Stimulated activated CD8-positive, alpha-beta memory T cell treated with anti-CD3 and anti-CD28 coated beads, Interleukin-4, amount 100 ng/mL, for 24 hours (primary cell): ENCODE measurements around the gene SAA1.
"Not testable (repeated sequence)": the region's sequence is repeated elsewhere in the genome, so short reads cannot be mapped to it uniquely, and the experiment has no call there.

Experiments used
- DNase-seq: peaks from one replicate; pipeline ENCODE4 v3.0.0-alpha.2; 2020; ENCODE audit warnings: low read depth

SAA1 gene

GRCh38 chr11:18259259-18259658 is 6.8 kb upstream of the SAA1 start:
- no peak for DNase-seq

GRCh38 chr11:18261721-18262120 is 4.3 kb upstream of the SAA1 start:
- DNase-seq, result no peak

GRCh38 chr11:18262681-18263350 is 3.2 kb upstream of the SAA1 start:
- not testable (repeated sequence) for DNase-seq

GRCh38 chr11:18264035-18264434 is 2.0 kb upstream of the SAA1 start:
- no peak for DNase-seq

- no peak for DNase-seq
Measured at GRCh38 chr11:18264677-18265555, 1.1 kb upstream of the SAA1 start.

GRCh38 chr11:18267335-18268133 is 1.5 kb downstream of the SAA1 start:
- not testable (repeated sequence) for DNase-seq

- DNase-seq, result not testable (repeated sequence)
Measured at GRCh38 chr11:18269252-18269651, 3.2 kb downstream of the SAA1 start.

- no peak for DNase-seq
Measured at GRCh38 chr11:18270102-18270501, 4.0 kb downstream of the SAA1 start.

- no peak for DNase-seq
Measured at GRCh38 chr11:18271206-18271605, 5.1 kb downstream of the SAA1 start.

GRCh38 chr11:18277565-18278271 is 11.7 kb downstream of the SAA1 start:
- DNase-seq, result no peak

- no peak for DNase-seq
Measured at GRCh38 chr11:18280438-18281045, 14.5 kb downstream of the SAA1 start.

GRCh38 chr11:18282626-18283025 is 16.6 kb downstream of the SAA1 start:
- no peak for DNase-seq

GRCh38 chr11:18285841-18286240 is 19.8 kb downstream of the SAA1 start:
- no peak for DNase-seq

GRCh38 chr11:18288911-18289310 is 22.8 kb downstream of the SAA1 start:
- DNase-seq, result no peak

GRCh38 chr11:18294862-18295261 is 28.8 kb downstream of the SAA1 start:
- no peak for DNase-seq

GRCh38 chr11:18295316-18295715 is 29.3 kb downstream of the SAA1 start:
- no peak for DNase-seq

- no peak for DNase-seq
Measured at GRCh38 chr11:18299721-18300120, 33.7 kb downstream of the SAA1 start.

GRCh38 chr11:18304745-18305144 is 38.7 kb downstream of the SAA1 start:
- no peak for DNase-seq

- no peak for DNase-seq
Measured at GRCh38 chr11:18307461-18308139, 41.5 kb downstream of the SAA1 start.

- no peak for DNase-seq
Measured at GRCh38 chr11:18308242-18308641, 42.2 kb downstream of the SAA1 start.

- no peak for DNase-seq
Measured at GRCh38 chr11:18309691-18310090, 43.6 kb downstream of the SAA1 start.
